GM12878 (cell line): ENCODE results near the gene NELFB. TPM values are rescaled to one million over a fixed set of nuclear protein-coding genes. Genes with fewer than 3 reads are reported as not detected.
A peak's percentile ranks its signal among the peaks of the same experiment; 100 is the strongest.

ENCODE experiments used
- ATAC-seq: fragments of 200-7000 bp; cut with Tn5 transposase; 3 replicates; pipeline ENCODE4 v1.9.1; 2020; ENCODE audit warnings: mild to moderate bottlenecking, moderate library complexity
- BruUV-seq: library from RNA; stranded (reverse); fragments of 400-500 nt; replicated peaks from 2 replicates; lab custom pipeline; 2021; lab: Mats Ljungman, UMichigan
- CTCF ChIA-PET: fragments of 300-600 bp; sonication (Branson Sonifier 250); formaldehyde crosslinking; extraction: SDS; loops from one replicate; lab custom pipeline; 2021; ENCODE audit warnings: inconsistent platforms; lab: Yijun Ruan, JAX
- POLR2A ChIA-PET: fragments of 350-600 bp; formaldehyde crosslinking; extraction: SDS; loops from one replicate; lab custom pipeline; 2021; ENCODE audit warnings: inconsistent platforms; lab: Charles Lee
- RAD21 ChIA-PET: fragments of 300-600 bp; sonication (Branson Sonifier 250); formaldehyde crosslinking; loops from one replicate; lab custom pipeline; 2023; ENCODE audit warnings: antibody characterized with exemption; ENCODE audit not compliant: unreplicated experiment; lab: Charles Lee
- SMC1A ChIA-PET: fragments of 300-600 bp; sonication (Branson Sonifier 250); formaldehyde crosslinking; loops from one replicate; lab custom pipeline; 2023; ENCODE audit not compliant: unreplicated experiment, uncharacterized antibody; lab: Charles Lee
- DNase-seq: peaks from one replicate; pipeline ENCODE4 v3.0.0-alpha.2; 2011; ENCODE audit warnings: low read depth, low spot score
- FAIRE-seq: peaks from 3 replicates; lab custom pipeline; 2011; peaks lifted over from hg19 to GRCh38; lab: Jason Lieb, UNC
- H2AFZ ChIP-seq: 2 replicates; pipeline ENCODE4 v1.6.0; 2011; ENCODE audit warnings: low read depth, low read length, control low read depth; ENCODE audit not compliant: control insufficient read depth
- H3K27ac ChIP-seq: 2 replicates; pipeline ENCODE4 v1.5.1; 2011; ENCODE audit warnings: control low read depth; ENCODE audit not compliant: control insufficient read depth, insufficient read depth
- H3K27me3 ChIP-seq, 2 experiments: replicated peaks in 1 of 2; 2 replicates each; pipeline versions ENCODE4 v1.6.0 to v1.6.1; 2011; ENCODE audit warnings: low read length in 1 of 2; ENCODE audit not compliant: control insufficient read depth in 2 of 2, insufficient read depth in 2 of 2
- H3K36me3 ChIP-seq, 2 experiments: 2 replicates each; pipeline ENCODE4 v1.5.1; 2011; ENCODE audit warnings: low read length in 1 of 2; ENCODE audit not compliant: control insufficient read depth in 2 of 2, insufficient read depth in 2 of 2
- H3K4me1 ChIP-seq: 2 replicates; pipeline ENCODE4 v1.6.1; 2011; ENCODE audit warnings: mild to moderate bottlenecking, low read length, moderate library complexity, mixed read lengths; ENCODE audit not compliant: control insufficient read depth, insufficient read depth
- H3K4me2 ChIP-seq: 2 replicates; pipeline ENCODE4 v1.6.0; 2011; ENCODE audit warnings: control low read depth; ENCODE audit not compliant: control insufficient read depth, insufficient read depth
- H3K4me3 ChIP-seq: fragments of 200-600 bp; sonication (generic); 2 replicates; pipeline ENCODE4 v1.5.1; 2016
- H3K79me2 ChIP-seq: 2 replicates; pipeline ENCODE4 v1.6.0; 2011; ENCODE audit warnings: low read length; ENCODE audit not compliant: control insufficient read depth, insufficient read depth
- H3K9ac ChIP-seq: 2 replicates; pipeline ENCODE4 v1.8.0; 2011; ENCODE audit warnings: low read length, control low read depth, mixed read lengths; ENCODE audit not compliant: control insufficient read depth, insufficient read depth
- H3K9me3 ChIP-seq: replicated peaks from 3 replicates; pipeline ENCODE4 v1.5.1; 2011; ENCODE audit warnings: mild to moderate bottlenecking, low read length; ENCODE audit not compliant: control insufficient read depth, insufficient read depth
- H4K20me1 ChIP-seq: 2 replicates; pipeline ENCODE4 v1.6.0; 2011; ENCODE audit not compliant: control insufficient read depth, insufficient read depth
- EGR1 ChIP-seq, 2 experiments: IDR thresholded peaks; 1 replicate in 1 of 2; 2 replicates in 1 of 2; pipeline ENCODE4 v1.6.1; 2011 to 2012; ENCODE audit warnings: low read depth in 2 of 2, low read length in 2 of 2, borderline replicate concordance in 1 of 2, mild to moderate bottlenecking in 1 of 2, moderate library complexity in 1 of 2
- FOXM1 ChIP-seq: IDR thresholded peaks from 2 replicates; pipeline ENCODE4 v1.6.1; 2012; ENCODE audit warnings: low read depth, mild to moderate bottlenecking, inconsistent platforms, low read length, moderate library complexity
- GABPA ChIP-seq: IDR thresholded peaks from 2 replicates; pipeline ENCODE4 v1.6.1; 2014; ENCODE audit warnings: antibody characterized with exemption, low read depth, mild to moderate bottlenecking, inconsistent platforms
- HDAC6 ChIP-seq: fragments of 200-600 bp; sonication (generic); IDR thresholded peaks from one replicate; pipeline ENCODE4 v1.8.0; 2017; ENCODE audit warnings: antibody characterized with exemption; ENCODE audit not compliant: unreplicated experiment
- IKZF1 ChIP-seq: fragments of 450-650 bp; conservative IDR thresholded peaks from 2 replicates; pipeline ENCODE4 v1.6.1; 2017; ENCODE audit warnings: antibody characterized with exemption, mild to moderate bottlenecking
- IKZF2 ChIP-seq, 2 experiments: fragments of 450-650 bp; IDR thresholded peaks; 2 replicates each; pipeline ENCODE4 v1.6.1; 2017; ENCODE audit warnings: mild to moderate bottlenecking in 2 of 2, moderate library complexity in 2 of 2
- MEF2B ChIP-seq: fragments of 450-650 bp; IDR thresholded peaks from 2 replicates; pipeline ENCODE4 v1.6.1; 2018; ENCODE audit warnings: mild to moderate bottlenecking, moderate library complexity; ENCODE audit not compliant: partially characterized antibody, poor library complexity, severe bottlenecking
- RUNX3 ChIP-seq: IDR thresholded peaks from 2 replicates; pipeline ENCODE4 v1.6.1; 2012; ENCODE audit warnings: low read length, inconsistent platforms
- SMAD1 ChIP-seq: fragments of 450-650 bp; IDR thresholded peaks from 2 replicates; pipeline ENCODE4 v1.6.1; 2018; ENCODE audit warnings: mild to moderate bottlenecking, low read depth; ENCODE audit not compliant: partially characterized antibody
- SMARCA5 ChIP-seq: fragments of 450-650 bp; IDR thresholded peaks from 2 replicates; pipeline ENCODE4 v1.6.1; 2017; ENCODE audit warnings: mild to moderate bottlenecking
- TCF3 ChIP-seq: IDR thresholded peaks from 2 replicates; pipeline ENCODE4 v1.6.1; 2012; ENCODE audit warnings: low read depth, mild to moderate bottlenecking, low read length, borderline replicate concordance; ENCODE audit not compliant: insufficient read depth
- WGBS: methylation state at CpG from one replicate; pipeline ENCODE4 v1.1.6; 2016; ENCODE audit warnings: low lambda C conversion rate; ENCODE audit not compliant: insufficient replicate concordance, insufficient coverage; ENCODE audit errors: missing lambda C conversion rate; 5-methylcytosine and 5-hydroxymethylcytosine counted together
- in situ Hi-C: fragments of 300-500 bp; cut with MboI; formaldehyde crosslinking; loops from 9 replicates; pipeline ENCODE4 v1.14.3; 2018; ENCODE audit warnings: mixed read lengths
- intact Hi-C: fragments of 100-400 bp; cut with micrococcal nuclease; formaldehyde crosslinking; loops from one replicate; pipeline ENCODE4 v1.14.2; 2022; ENCODE audit not compliant: unreplicated experiment
- polyA plus RNA-seq, 11 experiments: library from polyadenylated mRNA; depleted of rRNA in 4 of 11; unstranded in 6 of 11; stranded (reverse) in 5 of 11; fragments of >200 nt; fragmentation: Nextera tagmentation in 4 of 11; fragmentation: Illumina TruSeq in 1 of 11; extraction: Ambion mirVana in 4 of 11; extraction: Trizol in 1 of 11; gene quantifications; 1 replicate in 1 of 11; 2 replicates in 10 of 11; pipeline versions ENCODE4 v1.2.1 to v1.2.3, GENCODE V29; 2011 to 2016; ENCODE audit warnings: inconsistent platforms in 2 of 11, missing spikeins in 2 of 11, low read depth in 1 of 11
- total RNA-seq, 4 experiments: library from RNA; depleted of rRNA in 3 of 4; stranded (reverse); fragments of >200 nt in 3 of 4; fragmentation: Illumina TruSeq in 1 of 4; extraction: Trizol in 1 of 4; gene quantifications; 2 replicates each; pipeline versions ENCODE4 v1.2.1 to v1.2.3, GENCODE V29; 2013 to 2021
- TF ChIP-seq, protein P1 (sequence below): fragments of 150-350 bp; IDR thresholded peaks from 2 replicates; pipeline ENCODE4 v1.6.1; 2014; ENCODE audit warnings: mild to moderate bottlenecking, low read depth, low read length
- TF ChIP-seq, protein P2 (sequence below): fragments of 450-650 bp; conservative IDR thresholded peaks from 2 replicates; pipeline ENCODE4 v1.6.1; 2017; ENCODE audit warnings: mild to moderate bottlenecking, moderate library complexity
- TF ChIP-seq, protein P3 (sequence below): fragments of 450-650 bp; IDR thresholded peaks from 2 replicates; pipeline ENCODE4 v1.6.1; 2017; ENCODE audit warnings: mild to moderate bottlenecking, low read depth, inconsistent platforms; ENCODE audit not compliant: poor library complexity, severe bottlenecking

NELFB gene
- total and polyA plus RNA-seq, 10 of the 15 experiments (the other 5 are each of a cell fraction or from before 2014, with no cell fraction given), result 0.19 to 63.4 (median 30.9) TPM

DNA sequence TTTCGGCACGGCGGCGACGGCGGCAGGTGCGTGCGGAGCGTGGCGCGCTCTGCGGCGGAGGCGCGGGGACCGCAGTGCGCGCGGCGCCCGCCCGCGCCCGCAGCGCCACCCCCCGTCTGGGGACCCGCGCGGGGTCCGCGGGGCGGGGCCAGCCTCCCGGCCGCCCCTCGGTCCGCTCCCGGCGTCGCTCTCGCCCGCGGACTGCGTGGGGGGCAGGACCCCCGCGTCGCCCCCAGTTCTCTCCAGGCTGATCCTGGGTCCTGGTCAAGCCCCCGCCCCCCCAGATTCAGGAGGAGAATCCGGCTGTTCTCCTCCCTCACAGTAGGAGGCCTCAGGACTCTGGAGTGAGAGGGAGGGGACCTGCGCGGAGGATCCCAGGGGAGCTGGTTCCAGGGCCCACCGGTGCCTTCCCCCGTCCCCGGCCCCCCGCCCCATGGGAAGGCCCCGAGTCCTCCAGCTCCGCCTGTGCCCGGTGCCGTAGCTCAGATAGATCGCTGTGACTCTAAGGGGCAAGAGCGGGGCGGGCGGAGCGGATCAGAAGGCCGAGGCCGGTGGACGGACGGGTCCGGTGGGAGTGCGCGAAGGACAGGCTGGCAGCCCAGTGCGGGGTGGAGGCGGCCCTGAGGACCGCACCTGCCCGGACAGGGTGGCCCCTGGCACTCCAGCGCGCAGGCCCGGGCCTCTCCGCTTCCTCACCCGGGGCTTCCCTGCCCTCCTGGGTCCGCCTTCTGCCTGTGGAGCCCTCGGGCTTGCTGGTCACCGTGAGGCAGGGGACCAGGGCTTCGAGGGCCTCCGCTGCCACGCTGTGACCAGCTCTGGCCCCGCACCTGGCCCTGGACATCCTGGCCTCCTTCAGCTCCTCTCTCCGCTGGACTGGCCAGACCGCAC is 32.7 kb upstream of the NELFB start, which contains the start of gene RNF208:
RNF208 (minus strand) TSS at position 51 of the 888 bp plus-strand sequence. CDS start 1,028 bp downstream, outside the sequence.
- FAIRE-seq (no peak), ATAC-seq (peak; percentile 22), DNase-seq (no peak)
- Histone ChIP-seq H3K4me2 (peak within 1 kb of the TSS; percentile 98), H3K4me3 (peak within 1 kb of the TSS; percentile 73), H4K20me1 (no peaks in the 10 kb centered on the region), H3K9ac (peak within 1 kb of the TSS; percentile 35; the same call in 1 of the 2 replicates), H3K9me3 (no peaks in the 10 kb centered on the region), H3K27ac (no peak within 1 kb of the TSS), H3K36me3 (peaks cover 0 to 2% of the 10 kb centered on the region in 2 experiments; a peak in 1 of 4 replicates), H3K27me3 (no peaks in the 10 kb centered on the region), H3K79me2 (no peaks in the 10 kb centered on the region), H2AFZ (peak within 1 kb of the TSS; percentile 45), H3K4me1 (peaks cover 16% of the 10 kb centered on the region)
- ChIA-PET RAD21 (interaction anchor here (0.5 to 3.5 kb wide), 16 partner anchors 10 to 522 kb away, joined by 3 to 34 read pairs (median 7); partner anchors contain the start of genes ANAPC2, NDOR1, NPDC1 and SSNA1), SMC1A (interaction anchor here (0.9 to 3.3 kb wide), 5 partner anchors 14 to 72 kb away, joined by 3 to 18 read pairs (median 4); partner anchors contain the start of genes TPRN and TUBB4B), POLR2A (interaction anchor here (0.6 to 5.5 kb wide), 26 partner anchors 12 to 406 kb away, joined by 3 to 68 read pairs (median 6); partner anchors contain the start of genes ANAPC2, EXD3, LCN12 and LRRC26), CTCF (interaction anchor here (0.8 to 6.4 kb wide), 16 partner anchors 13 to 436 kb away, joined by 3 to 52 read pairs (median 6); partner anchors contain the start of genes ANAPC2, NDOR1, SAPCD2 and SSNA1)
- 13% methylated on average over 56 of the region's 88 CpGs for WGBS
- intact Hi-C loops, result loop anchor here (2.0 to 10.0 kb wide), 3 partner anchors 22 to 178 kb away; partner anchors contain the start of genes ANAPC2, NPDC1, SSNA1 and TPRN
- BruUV-seq, result no TSS peak
- in situ Hi-C loops, result no loop called here
- peak; percentile 32; the same call in 1 of the 2 replicates for TF ChIP-seq IKZF1
- TF ChIP-seq, protein P1, sequence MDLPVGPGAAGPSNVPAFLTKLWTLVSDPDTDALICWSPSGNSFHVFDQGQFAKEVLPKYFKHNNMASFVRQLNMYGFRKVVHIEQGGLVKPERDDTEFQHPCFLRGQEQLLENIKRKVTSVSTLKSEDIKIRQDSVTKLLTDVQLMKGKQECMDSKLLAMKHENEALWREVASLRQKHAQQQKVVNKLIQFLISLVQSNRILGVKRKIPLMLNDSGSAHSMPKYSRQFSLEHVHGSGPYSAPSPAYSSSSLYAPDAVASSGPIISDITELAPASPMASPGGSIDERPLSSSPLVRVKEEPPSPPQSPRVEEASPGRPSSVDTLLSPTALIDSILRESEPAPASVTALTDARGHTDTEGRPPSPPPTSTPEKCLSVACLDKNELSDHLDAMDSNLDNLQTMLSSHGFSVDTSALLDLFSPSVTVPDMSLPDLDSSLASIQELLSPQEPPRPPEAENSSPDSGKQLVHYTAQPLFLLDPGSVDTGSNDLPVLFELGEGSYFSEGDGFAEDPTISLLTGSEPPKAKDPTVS, result no peak
- TF ChIP-seq FOXM1, result no peak
- 0 out of 2 replicates have a peak, but pooled peaks have one; percentile 45 for TF ChIP-seq SMARCA5
- no peak for TF ChIP-seq GABPA
- TF ChIP-seq EGR1 (IDR thresholded peaks at IDR 0.05; ENCODE audit: borderline replicate concordance in 1 of 2, low read depth in 2 of 2, low read length in 2 of 2), result 0 out of 3 replicates have a peak, but pooled peaks of 1 of the 2 experiments have one; percentile 34
- TF ChIP-seq, protein P2, sequence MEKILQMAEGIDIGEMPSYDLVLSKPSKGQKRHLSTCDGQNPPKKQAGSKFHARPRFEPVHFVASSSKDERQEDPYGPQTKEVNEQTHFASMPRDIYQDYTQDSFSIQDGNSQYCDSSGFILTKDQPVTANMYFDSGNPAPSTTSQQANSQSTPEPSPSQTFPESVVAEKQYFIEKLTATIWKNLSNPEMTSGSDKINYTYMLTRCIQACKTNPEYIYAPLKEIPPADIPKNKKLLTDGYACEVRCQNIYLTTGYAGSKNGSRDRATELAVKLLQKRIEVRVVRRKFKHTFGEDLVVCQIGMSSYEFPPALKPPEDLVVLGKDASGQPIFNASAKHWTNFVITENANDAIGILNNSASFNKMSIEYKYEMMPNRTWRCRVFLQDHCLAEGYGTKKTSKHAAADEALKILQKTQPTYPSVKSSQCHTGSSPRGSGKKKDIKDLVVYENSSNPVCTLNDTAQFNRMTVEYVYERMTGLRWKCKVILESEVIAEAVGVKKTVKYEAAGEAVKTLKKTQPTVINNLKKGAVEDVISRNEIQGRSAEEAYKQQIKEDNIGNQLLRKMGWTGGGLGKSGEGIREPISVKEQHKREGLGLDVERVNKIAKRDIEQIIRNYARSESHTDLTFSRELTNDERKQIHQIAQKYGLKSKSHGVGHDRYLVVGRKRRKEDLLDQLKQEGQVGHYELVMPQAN, result 0 out of 2 replicates have a peak, but pooled peaks have one; percentile 44
- TF ChIP-seq IKZF2 (IDR thresholded peaks at IDR 0.05), result no peak
- TF ChIP-seq RUNX3, result no peak
- no peak for TF ChIP-seq TCF3
- TF ChIP-seq, protein P3, sequence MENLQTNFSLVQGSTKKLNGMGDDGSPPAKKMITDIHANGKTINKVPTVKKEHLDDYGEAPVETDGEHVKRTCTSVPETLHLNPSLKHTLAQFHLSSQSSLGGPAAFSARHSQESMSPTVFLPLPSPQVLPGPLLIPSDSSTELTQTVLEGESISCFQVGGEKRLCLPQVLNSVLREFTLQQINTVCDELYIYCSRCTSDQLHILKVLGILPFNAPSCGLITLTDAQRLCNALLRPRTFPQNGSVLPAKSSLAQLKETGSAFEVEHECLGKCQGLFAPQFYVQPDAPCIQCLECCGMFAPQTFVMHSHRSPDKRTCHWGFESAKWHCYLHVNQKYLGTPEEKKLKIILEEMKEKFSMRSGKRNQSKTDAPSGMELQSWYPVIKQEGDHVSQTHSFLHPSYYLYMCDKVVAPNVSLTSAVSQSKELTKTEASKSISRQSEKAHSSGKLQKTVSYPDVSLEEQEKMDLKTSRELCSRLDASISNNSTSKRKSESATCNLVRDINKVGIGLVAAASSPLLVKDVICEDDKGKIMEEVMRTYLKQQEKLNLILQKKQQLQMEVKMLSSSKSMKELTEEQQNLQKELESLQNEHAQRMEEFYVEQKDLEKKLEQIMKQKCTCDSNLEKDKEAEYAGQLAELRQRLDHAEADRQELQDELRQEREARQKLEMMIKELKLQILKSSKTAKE, result no peak
- peak; percentile 29 for TF ChIP-seq MEF2B
- TF ChIP-seq SMAD1, result no peak
- no peak for TF ChIP-seq HDAC6
